ENCODE results near the gene APRT. TPM values are rescaled to one million over a fixed set of nuclear protein-coding genes. Genes with fewer than 3 reads are reported as not detected.

Gene APRT
- total RNA-seq, 4 donors from 2014 or later: 56.2 to 78.7 (median 62.4) TPM

DNA sequence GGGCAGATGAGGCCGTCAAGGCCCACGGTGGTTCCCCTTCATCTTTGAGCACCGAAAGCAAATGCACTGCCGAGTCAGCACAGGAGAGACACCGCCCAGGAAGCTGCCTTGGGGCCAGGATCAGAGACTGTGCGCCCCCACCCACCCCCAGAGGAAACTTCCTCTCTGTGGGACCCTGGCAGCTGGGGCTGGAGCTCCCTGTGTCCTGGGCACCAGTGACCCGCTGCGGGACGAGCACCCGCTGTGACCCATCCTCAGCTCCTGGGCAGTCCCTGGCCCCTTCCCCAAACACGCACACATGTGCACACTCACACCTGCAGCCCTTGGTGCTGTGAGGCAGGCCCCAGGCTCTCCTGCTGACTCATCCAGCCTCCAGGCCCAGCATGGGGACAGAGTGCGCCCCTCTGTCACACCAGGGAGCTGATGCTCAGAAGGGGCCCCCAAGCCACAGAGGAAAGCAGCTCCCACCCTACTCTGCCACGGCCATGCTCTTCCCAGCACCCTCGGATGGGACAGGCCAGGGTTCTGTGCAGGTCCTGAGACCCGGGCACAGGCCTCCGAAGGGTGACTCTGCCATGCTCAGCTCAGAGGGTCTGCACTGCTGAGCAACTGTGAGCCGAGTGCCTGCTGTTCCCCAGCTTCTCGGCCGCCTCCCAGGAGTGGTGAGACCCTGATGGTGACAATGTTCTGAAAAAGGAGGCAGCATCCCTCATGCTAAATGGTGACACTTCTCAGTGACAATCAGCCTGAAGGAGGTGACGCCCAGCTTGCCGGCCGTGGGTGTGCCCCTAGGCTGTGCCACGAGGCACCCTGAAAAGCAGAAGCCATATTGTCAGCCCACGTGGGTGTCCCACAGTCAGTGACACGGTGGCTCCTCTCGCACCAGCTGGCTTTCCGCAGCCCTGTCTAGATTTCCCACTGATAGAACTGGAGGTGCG is 30.3 kb downstream of the APRT start:
- DNase-seq: no peak
- in situ Hi-C loops (cut with MboI; ENCODE audit: low sequenced_read_pairs in 4 of 4) (no loop called here), intact Hi-C loops (cut with DNase I; ENCODE audit: low total_unique reads) (no loop called here)
- Histone ChIP-seq H3K27me3 (peaks cover 5 to 14% (median 10%) of the 10 kb centered on the region in 3 donors), H3K36me3 (no peaks in the 10 kb centered on the region), H3K9me3 (no peaks in the 10 kb centered on the region), H3K27ac (no peak overlapping the region), H3K4me3 (no peak overlapping the region), H3K4me1 (peaks cover 9 to 18% of the 10 kb centered on the region in 2 donors)
- TF ChIP-seq CTCF (IDR thresholded peaks at IDR 0.05 in 4 of 5, conservative IDR thresholded peaks at IDR 0.05 in 1 of 5) (no peak), POLR2A (IDR thresholded peaks at IDR 0.05) (no peak)
- no peak for ATAC-seq

DNA sequence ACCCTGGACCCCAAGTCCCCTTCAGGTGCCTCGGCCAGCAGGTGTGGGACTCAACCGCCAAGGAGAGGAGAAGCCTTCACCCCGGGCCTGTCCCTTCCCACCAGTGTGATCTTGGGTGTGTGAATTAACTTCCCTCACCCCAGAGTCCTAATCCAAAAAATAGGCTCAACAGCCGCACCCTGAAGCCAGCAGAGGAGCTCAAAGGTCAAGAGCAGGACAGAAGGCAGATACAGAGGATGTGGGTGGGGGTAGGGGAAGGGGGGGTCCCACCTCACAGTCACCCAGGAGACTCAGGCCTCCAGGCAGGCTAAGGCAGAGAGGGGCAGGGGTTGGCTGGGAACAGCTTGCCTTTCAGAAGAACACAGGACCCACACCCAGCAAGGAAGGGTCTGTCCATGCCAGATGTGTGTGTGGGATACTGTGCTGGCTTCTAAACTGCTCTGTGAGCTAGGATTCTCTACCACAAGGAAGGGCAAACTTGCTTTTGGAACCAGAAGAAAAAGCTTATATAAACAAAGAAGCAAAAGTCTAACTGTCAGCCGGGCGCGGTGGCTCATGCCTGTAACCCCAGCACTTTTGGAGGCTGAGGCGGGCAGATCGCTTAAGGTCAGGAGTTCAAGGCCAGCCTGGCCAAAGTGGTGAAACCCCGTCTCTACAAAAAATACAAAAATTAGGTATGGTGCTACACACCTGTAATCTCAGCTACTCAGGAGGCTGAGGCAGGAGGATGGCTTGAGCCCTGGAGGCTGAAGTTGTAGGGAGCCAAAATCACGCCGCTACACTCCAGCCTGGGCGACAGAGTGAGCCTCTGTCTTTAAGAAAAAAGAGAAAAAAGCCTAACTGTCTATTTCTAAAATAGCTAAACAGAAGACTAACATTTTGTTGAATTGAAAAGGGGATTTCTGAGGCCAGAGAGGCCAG is 31.3 kb downstream of the APRT start:
- H3K27me3 ChIP-seq: peaks cover 5 to 10% (median 10%) of the 10 kb centered on the region in 3 donors

GRCh38 chr16:88779406-88780141 is 32.2 kb downstream of the APRT start:
- no peak for DNase-seq
- no peaks in the 10 kb centered on the region for H3K36me3 ChIP-seq
- TF ChIP-seq CTCF (IDR thresholded peaks at IDR 0.05 in 4 of 5, conservative IDR thresholded peaks at IDR 0.05 in 1 of 5) (no peak), POLR2A (IDR thresholded peaks at IDR 0.05) (no peak)
- ATAC-seq: no peak
- intact Hi-C loops (cut with DNase I; ENCODE audit: low total_unique reads) (no loop called here), in situ Hi-C loops (cut with MboI; ENCODE audit: low sequenced_read_pairs in 4 of 4) (no loop called here)
- H3K27me3 ChIP-seq: peaks cover 5 to 10% (median 8%) of the 10 kb centered on the region in 3 donors
- peaks cover 9 to 18% of the 10 kb centered on the region in 2 donors for H3K4me1 ChIP-seq
- H3K4me3 ChIP-seq: no peak overlapping the region
- H3K27ac ChIP-seq: no peak overlapping the region
- H3K9me3 ChIP-seq: no peaks in the 10 kb centered on the region

More for the DNA sequence above, 31.3 kb downstream of the APRT start:
- no peak for ATAC-seq
- in situ Hi-C loops (cut with MboI; ENCODE audit: low sequenced_read_pairs in 4 of 4): no loop called here
- H3K27ac ChIP-seq: no peak overlapping the region
- no peaks in the 10 kb centered on the region for H3K36me3 ChIP-seq
- no peaks in the 10 kb centered on the region for H3K9me3 ChIP-seq
- no peak overlapping the region for H3K4me3 ChIP-seq
- no peak for DNase-seq
- intact Hi-C loops (cut with DNase I; ENCODE audit: low total_unique reads): no loop called here
- H3K4me1 ChIP-seq: peaks cover 9 to 18% of the 10 kb centered on the region in 2 donors
- no peak for TF ChIP-seq POLR2A (IDR thresholded peaks at IDR 0.05)
- TF ChIP-seq CTCF (IDR thresholded peaks at IDR 0.05 in 4 of 5, conservative IDR thresholded peaks at IDR 0.05 in 1 of 5): no peak

GRCh38 chr16:88778541-88779065 is 33.1 kb downstream of the APRT start:
- intact Hi-C loops (cut with DNase I; ENCODE audit: low total_unique reads): no loop called here
- Histone ChIP-seq H3K4me1 (peaks cover 13 to 20% of the 10 kb centered on the region in 2 donors), H3K27me3 (peaks cover 0 to 3% (median 2%) of the 10 kb centered on the region in 3 donors), H3K9me3 (no peaks in the 10 kb centered on the region), H3K36me3 (no peaks in the 10 kb centered on the region), H3K27ac (no peak overlapping the region), H3K4me3 (no peak overlapping the region)
- DNase-seq (no peak), ATAC-seq (no peak)
- in situ Hi-C loops (cut with MboI; ENCODE audit: low sequenced_read_pairs in 4 of 4): no loop called here
- TF ChIP-seq POLR2A (IDR thresholded peaks at IDR 0.05): no peak
- TF ChIP-seq CTCF (IDR thresholded peaks at IDR 0.05 in 4 of 5, conservative IDR thresholded peaks at IDR 0.05 in 1 of 5): no peak
